Ovary (tissue), 3 donors: ENCODE measurements around the gene IGSF11.

Experiments used
- EP300 ChIP-seq: sonication (generic); formaldehyde crosslinking; IDR thresholded peaks from one replicate; pipeline ENCODE4 v1.6.1; 2017; ENCODE audit warnings: antibody characterized with exemption
- TF ChIP-seq, protein P1 (sequence below), 3 donors: fragments of 450-650 bp in 2 of 3; fragments of 200-600 bp in 1 of 3; IDR thresholded peaks; one replicate each; pipeline versions ENCODE4 v1.5.1 to v1.8.0; 2016 to 2022; ENCODE audit warnings: antibody characterized with exemption in 3 of 3, mild to moderate bottlenecking in 1 of 3
- donor health status: DM: no; HTN: no; CAD: no.

DNA sequence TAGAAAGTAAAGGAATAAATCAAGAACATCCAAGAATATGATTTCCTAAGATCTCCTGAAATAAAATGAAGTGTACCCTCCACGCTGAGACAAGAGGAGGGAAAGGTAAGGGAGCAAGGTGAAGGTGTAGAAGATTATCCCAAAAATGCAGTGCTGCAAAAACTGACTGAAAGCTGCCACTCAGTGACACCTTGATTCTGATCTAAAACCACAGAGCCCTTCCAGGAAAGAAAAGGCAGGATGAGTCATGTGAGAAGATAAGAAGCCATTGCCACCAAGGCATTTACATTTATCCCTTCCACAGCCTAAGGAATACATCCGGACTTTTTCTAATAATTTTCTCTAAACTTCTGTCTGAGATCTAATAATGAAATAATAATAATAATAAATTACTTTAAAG lies 49.9 kb downstream of the IGSF11 start:
- TF ChIP-seq, protein P1, sequence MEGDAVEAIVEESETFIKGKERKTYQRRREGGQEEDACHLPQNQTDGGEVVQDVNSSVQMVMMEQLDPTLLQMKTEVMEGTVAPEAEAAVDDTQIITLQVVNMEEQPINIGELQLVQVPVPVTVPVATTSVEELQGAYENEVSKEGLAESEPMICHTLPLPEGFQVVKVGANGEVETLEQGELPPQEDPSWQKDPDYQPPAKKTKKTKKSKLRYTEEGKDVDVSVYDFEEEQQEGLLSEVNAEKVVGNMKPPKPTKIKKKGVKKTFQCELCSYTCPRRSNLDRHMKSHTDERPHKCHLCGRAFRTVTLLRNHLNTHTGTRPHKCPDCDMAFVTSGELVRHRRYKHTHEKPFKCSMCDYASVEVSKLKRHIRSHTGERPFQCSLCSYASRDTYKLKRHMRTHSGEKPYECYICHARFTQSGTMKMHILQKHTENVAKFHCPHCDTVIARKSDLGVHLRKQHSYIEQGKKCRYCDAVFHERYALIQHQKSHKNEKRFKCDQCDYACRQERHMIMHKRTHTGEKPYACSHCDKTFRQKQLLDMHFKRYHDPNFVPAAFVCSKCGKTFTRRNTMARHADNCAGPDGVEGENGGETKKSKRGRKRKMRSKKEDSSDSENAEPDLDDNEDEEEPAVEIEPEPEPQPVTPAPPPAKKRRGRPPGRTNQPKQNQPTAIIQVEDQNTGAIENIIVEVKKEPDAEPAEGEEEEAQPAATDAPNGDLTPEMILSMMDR (IDR thresholded peaks at IDR 0.05) = no peak
- TF ChIP-seq EP300 = no peak
